ENCODE measurements around the gene ORAI2.
"Not testable (repeated sequence)": the region's sequence is repeated elsewhere in the genome, so short reads cannot be mapped to it uniquely, and the experiment has no call there.

DNA sequence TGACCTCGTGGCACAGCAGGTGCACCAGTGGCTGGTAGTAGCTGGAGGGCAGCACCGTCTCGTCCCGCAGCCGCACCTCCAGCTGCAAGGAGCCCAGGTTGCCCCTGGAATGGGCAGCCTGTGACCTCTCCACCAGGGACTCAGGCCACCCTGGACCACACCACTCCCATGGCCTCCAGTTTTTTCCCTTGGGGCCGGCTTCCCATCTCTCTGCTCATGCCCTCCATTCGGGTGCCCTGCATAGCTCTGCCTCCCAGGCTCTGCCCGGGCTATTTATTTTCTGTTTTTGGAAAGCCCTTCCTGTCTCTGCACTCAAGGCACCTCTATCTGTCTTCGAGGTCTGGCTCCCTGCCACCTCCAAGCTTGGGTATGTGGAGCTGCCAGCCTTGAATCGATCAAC lies 63.5 kb downstream of the ORAI2 start:
- TF ChIP-seq, protein P1, sequence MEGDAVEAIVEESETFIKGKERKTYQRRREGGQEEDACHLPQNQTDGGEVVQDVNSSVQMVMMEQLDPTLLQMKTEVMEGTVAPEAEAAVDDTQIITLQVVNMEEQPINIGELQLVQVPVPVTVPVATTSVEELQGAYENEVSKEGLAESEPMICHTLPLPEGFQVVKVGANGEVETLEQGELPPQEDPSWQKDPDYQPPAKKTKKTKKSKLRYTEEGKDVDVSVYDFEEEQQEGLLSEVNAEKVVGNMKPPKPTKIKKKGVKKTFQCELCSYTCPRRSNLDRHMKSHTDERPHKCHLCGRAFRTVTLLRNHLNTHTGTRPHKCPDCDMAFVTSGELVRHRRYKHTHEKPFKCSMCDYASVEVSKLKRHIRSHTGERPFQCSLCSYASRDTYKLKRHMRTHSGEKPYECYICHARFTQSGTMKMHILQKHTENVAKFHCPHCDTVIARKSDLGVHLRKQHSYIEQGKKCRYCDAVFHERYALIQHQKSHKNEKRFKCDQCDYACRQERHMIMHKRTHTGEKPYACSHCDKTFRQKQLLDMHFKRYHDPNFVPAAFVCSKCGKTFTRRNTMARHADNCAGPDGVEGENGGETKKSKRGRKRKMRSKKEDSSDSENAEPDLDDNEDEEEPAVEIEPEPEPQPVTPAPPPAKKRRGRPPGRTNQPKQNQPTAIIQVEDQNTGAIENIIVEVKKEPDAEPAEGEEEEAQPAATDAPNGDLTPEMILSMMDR (optimal IDR thresholded peaks at IDR 0.05 in 1 of 3, IDR thresholded peaks at IDR 0.05 in 1 of 3, conservative IDR thresholded peaks at IDR 0.05 in 1 of 3; ENCODE audit: extremely low read depth in 1 of 3, insufficient read depth in 2 of 3, low read length in 3 of 3) = not testable (repeated sequence)
- not testable (repeated sequence) for TF ChIP-seq EZH2 (IDR thresholded peaks at IDR 0.05; ENCODE audit: low read length)
